CD4-positive, alpha-beta T cell treated with Interferon alpha-2 for 1 hour (primary cell): ENCODE measurements around the gene CD63.

Experiments used
- DNase-seq, 2 donors: peaks; one replicate each; pipeline ENCODE4 v3.0.0-alpha.2; 2020 to 2022

The CD63 gene

DNA sequence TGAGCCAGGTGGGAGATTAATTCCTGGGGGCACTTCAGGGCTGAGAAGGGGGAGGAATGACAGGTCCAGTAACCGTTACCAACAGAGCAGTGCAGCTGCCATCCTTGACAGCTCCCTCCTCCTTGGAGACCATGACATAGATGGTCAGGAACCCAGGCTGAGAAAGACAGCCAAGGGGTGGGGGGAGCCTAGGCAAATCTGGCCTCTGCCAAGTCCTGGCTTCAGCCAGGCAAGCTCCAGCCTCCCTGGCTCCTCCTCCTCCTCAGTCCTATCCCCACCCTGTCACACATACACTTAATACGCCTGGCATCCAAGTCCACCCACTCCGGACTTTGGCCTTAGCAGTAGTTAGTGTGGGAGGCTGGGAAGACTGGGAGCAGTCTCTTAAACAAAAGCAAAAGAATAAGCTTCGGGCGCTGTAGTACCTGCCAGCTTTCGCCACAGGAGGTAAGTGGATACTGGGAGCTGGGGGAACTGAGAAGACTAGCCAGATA lies 8.7 kb downstream of the CD63 start, which contains the start of gene RDH5:
RDH5 (plus strand) TSS at position 323 of the 494 bp plus-strand sequence. CDS start 792 bp downstream, outside the sequence.
- no peak for DNase-seq

DNA sequence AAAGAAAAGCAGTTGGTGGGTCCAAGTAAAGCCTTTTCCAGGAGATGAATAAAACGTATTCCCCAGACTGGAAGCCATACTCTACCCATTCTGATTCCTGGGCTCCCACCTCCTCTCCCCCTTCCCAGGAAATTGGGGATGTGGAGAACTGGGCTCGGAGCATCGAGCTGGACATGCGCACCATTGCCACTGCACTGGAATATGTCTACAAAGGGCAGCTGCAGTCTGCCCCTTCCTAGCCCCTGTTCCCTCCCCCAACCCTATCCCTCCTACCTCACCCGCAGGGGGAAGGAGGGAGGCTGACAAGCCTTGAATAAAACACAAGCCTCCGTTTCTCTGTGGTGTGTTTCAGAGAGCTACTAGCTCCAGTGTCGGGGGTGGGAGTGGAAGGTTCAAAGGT lies 9.4 kb downstream of the CD63 start:
- DNase-seq: no peak

DNA sequence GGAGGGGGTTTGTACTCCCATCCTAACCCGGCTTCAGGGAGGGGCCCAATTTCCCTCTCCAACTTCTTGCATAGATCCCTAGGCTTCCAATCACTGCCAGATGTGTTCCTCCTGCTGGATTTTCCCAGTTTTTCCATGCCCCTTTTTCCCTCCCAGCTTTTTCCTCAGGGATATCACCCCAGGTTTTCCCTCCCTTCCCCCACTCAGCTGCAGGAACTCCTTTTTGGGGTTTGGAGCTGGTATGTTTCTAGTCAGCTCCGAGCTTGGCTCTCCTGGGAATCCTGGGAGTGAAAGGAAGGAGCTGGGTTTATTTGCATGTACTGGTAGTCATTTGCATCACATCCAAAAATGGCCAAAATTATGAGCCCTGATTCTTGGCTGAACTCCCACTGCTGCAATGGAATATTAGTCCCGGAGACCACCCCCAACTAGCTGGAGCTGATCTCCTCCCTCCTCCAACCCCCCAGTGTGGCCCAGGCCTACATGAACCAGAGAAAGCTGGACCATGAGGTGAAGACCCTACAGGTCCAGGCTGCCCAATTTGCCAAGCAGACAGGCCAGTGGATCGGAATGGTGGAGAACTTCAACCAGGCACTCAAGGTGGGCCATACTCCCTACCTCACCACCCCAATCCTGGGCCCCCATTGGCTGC lies 10.1 kb downstream of the CD63 start:
- DNase-seq: no peak

DNA sequence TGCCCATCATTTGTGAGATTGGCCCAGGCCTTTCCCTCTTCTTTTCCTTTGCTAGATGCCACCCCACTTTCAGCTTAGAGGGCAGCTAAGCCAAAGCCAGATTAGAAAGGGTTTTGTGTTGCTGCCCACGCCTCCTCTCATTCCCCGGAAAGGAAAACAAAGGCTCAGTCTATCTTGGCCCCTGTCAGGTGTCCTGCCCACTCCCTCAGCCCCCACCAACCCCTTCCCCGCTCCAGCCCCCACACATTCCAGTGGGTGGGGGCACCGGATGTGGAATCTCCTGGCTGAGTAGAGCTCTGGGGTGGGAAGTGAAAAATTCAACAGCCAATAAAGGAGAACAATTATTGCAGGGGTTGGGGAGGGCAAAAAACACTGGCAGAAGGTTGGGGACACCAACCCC lies 10.8 kb downstream of the CD63 start:
- DNase-seq: no peak

DNA sequence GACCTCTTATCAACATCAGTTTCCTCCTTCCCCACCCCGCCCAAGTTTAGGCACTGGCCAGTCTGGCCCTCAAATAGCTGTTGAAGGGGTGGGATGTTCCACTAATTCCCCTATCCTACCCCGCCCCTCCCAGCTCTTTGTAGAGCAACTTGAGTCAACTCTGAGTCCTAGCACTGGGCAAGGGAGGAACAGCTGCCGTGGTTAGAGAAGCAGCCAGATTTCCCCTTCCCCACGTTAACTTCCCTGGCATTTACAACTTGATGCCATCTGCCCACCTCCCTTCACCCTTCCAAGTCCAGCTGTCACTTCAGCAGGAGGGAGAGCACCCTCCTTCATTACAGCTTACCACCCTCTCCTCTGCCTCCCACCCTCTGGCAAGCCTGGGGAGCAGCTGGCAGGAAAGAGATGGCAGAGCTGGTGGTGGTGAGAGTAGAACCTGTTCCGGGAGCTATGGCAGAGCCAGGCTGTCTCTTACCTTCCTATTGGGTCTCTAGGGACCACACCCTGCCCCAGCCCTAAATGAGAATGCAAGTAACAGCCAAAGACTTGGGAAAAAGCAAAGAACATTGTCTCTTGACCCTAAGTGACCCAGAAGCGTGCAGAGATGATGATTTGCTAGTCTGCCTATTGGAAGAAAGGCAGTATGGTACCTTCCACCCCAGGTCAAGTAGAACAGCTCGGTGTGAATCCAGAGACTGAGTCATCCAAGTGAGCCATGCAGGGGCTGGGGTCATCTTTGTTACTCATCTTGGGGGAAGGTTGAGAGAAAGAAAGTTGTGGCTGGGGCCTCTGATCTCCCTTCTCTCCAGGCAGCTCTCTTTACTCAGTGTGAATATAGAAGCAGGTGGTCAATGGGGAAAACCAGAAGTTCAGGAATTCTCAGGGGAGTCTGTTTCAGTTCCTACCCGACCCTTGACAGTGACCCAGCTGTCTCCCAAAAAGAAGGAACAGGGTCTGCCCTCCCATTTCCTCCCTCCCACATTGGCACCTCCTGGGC lies 11.5 kb downstream of the CD63 start:
- DNase-seq: no peak

DNA sequence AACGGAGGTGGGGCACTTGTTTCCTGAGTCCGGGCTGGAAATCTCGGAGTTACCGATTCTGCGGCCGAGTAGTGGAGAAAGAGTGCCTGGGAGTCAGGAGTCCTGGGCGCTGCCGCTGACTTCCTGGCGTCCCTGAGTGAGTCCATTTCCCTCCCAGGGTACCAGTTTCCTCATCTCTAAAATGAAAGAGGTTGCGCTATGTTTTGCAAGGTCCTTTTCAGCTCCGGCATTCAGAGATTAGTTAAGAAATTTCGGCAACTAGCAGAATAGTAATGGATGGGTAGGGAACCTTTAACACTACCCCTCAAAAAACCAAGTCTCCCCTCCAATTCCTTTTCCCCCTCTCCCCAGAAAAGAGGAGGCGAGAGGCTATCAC lies 12.2 kb downstream of the CD63 start:
- DNase-seq: no peak

DNA sequence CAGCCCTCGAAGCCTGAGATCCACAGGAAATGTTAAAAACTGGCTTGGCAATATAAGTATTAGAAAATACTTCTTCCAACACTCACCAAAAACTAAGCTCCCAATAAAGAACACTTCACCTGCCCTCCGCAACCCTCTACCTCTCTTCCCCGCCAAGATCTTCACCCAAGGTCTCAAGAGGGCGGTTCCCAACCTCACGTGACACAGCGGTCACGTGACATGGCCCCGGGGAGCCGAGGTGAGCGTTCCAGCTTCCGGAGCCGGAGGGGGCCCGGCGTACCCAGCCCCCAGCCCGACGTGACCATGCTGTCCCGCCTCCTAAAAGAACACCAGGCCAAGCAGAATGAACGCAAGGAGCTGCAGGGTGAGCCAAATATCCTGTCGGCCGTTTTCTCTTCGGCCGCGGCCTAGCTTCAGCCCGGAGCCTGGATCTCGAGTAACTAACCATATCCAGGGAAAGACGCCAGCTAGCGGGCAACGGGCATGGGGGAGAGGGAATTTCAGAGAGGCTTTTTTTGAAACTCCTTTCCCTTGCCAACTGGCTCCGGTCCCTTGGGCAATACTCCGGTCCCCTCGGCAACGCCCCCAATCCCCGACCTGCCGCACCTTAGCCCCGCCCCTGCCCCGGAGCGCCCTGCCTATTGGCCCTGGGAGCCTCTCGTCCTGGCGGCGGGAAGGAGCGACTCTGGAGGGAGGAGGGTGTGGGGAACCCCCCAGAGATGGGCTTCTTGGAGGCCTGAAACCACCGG lies 12.8 kb downstream of the CD63 start, which contains the start of gene BLOC1S1:
BLOC1S1 (plus strand) TSS at position 214 of the 749 bp plus-strand sequence; CDS start at position 220, 6 bp downstream.
- DNase-seq: peak; percentile 88 to 92

DNA sequence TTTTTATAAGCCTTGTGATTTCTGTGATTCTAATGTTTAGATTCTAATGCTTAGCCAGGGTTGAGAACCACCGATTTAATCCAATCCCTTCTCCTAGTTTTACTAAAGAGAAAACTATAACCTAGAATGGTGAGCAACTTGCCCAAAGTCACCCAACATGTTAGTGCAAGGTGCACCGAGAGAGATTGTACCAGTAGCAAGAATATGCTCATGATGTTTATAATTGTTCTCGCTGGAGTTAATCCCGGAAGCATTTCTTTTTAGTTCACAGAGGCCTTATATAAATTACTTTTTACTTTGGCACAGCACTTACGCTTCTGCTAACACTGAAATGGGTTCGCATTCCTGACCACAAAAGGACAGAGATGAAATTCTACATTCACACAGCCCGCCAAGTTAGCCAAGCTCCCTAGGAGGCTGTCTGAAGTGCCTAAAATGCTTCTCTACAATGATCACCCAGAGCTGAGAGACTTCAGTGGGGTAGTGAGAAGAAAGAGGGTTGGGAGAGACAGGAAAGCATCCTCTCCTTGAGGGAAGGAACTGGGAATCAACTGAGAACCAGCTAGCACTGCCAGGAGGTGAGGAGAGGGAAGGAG lies 13.5 kb downstream of the CD63 start:
- DNase-seq: no peak

DNA sequence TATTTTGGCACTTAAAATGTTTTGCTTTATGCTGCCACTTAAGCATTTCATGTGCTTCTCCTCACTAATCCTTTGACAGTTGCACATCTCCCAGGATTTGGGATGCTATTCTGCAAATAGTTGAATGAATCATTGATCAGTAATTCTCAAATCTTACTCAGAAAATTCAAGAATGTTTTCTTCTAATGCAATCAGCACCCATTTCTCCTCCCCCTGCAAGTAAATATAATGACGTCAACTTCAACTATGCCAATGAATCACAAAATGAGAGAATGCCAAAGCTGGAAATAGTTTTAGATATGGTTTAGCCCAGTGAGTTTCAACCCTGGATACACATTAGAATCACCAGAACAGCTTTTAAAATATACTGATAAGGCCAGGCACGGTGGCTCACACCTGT lies 15.1 kb downstream of the CD63 start:
- DNase-seq: no peak

DNA sequence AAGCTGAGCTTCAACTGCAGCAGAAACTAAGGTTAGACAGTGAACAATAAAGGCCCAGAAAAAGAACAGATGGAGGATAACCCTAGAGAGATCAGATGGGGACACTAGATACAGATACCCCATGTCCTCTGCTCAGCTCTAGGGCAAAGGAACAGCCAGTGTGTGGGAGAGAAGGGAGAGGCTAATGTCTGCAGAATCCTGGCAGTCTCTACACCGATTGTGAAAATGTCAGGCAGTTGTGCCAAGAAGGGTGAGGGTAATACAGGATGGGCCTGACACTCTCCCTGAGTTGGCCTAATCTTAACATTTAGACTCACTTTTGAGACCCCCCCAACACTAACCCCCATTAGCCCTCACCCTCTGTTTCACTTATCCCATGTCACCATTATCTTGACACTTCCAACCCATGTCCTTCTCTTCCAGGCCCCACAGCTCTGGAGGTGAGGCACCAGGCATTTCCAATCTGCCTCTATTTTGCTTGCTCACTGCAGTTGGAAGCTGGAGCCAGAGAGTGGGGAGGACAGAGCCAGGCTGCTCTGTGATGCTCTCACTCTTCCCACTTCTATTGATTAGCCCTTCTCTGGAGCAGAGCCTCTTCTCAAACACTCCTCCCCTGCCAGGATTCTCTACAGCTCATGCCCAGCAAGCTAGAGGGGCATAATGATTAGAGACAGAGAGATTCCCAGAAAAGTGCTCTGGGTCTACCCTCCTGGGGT lies 16.0 kb downstream of the CD63 start:
- no peak for DNase-seq

DNA sequence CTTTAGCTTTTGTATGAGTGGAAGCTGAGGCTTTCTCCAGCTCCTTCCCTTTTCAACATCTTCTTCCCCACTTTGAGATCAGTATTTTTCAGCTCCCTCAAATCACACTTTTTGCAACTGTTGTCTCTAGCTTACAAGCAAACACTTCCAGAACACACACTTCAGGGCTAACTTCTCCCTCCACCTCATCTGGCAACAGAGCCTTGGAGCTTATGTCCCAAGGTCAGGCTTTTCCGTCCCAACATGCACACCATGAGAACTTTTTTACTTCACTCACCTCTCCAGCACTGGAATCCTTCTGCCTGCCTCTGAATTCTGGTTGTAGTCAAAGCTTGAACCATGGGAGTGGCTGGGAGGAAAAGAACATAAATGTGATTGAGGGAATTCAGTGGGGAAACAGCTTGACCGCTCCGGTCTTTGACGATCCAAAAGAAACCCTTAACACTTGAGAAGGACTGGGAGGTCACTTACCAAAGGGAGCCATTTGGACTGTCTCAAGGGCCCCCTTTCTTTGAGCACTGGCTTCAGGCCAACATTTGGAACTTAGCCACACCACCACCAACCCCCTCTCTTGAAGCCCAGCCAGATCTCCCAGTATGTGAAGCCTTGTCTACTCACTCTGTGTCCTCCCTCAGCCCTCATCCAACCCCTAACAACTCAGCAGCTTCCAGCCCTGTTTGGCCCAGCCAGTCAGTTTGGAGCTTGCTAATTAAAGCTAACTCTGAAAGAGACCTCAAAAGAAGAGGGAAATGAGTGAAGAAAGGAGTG lies 16.8 kb downstream of the CD63 start:
- DNase-seq: no peak

DNA sequence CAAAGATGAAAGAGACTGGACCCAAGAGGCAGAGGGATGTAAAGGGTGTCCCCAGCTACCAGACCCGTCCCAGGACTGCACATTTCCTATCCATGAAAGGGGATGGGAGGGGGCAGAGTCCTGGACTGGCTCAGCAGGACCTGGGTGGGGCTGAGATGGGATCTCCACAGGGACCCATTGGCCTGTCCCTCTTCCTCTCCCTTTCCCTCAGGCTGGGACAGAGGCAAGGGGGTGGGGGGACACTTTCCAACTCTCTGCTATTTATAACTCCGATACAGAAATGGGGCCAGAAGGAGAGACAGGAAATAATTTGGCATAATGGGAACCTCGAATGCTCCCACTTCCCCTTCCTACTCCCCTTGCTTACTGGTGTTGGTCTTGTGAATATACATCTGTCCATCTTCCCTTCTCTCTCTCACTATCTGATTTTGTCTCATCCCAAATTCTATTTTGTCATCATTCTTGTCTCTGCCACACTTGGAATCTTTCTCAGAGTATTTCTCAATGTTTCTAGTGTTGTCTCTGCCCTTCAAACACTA lies 20.0 kb downstream of the CD63 start:
- no peak for DNase-seq

DNA sequence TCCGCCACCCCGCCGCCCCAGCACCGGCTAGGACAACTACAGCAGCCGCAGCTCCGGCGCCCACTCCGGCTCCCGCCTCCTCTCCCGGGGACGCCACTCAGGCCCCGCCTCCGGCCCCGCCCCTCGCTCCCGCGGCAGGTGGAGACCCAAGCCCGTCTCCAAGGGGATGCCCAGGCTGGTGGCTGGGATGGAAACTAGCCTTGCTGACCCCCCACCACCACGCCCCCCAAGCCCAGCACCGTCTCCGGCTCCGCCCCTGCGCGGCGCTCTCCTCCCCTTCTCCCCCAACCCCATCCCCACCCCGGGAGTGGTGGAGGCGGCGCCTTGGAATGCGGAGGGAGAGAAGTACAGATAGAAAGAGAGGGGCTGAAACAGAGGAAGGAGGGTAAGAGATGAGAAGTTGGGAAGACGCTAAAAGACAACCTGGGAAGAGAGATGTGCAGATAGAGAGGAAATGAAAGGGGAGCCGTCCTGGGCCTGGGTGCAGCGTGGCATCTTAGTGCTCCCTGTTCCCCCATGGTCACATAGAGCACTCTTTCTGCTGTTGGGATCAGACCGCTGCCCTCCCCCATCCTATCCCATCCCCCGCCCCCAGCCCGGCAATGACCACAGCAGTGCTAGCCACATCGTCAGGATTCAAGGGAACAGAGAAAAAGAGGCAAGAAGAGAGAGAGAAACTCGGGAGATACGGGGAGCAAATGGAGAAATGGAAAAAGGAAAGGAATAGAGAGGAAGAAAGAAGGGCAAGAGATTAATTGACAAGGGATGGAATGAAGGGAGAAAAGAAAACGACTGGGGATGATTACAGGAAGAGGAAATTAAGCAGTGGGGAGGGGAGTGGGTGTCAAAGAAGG lies 20.7 kb downstream of the CD63 start, which contains the start of gene ITGA7:
ITGA7 (minus strand) TSS at position 64 of the 854 bp plus-strand sequence. CDS start 222 bp downstream, outside the sequence.
- DNase-seq: peak; percentile 37 to 67

DNA sequence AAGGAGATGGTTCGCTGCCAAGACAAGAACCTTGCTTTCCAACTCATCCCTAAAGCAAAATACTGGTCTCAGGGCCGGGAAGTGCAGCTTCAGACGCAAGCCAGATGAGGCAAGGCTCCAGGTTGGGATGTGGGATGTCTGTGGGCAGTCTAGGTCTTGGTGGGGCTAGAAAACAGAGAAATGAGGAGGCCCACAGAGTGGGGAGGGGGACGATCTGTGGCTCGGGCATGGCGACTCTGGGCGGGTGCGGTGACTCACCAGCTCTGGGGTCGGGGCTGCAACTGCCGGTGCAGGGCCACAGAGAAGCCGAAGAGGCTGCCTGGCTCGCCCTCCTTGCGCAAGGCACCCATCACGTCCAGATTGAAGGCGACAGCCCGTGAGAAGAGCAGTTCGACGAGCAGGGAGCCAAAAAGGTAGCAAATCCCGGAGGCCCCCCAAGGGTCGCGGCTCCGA lies 21.6 kb downstream of the CD63 start:
- no peak for DNase-seq

DNA sequence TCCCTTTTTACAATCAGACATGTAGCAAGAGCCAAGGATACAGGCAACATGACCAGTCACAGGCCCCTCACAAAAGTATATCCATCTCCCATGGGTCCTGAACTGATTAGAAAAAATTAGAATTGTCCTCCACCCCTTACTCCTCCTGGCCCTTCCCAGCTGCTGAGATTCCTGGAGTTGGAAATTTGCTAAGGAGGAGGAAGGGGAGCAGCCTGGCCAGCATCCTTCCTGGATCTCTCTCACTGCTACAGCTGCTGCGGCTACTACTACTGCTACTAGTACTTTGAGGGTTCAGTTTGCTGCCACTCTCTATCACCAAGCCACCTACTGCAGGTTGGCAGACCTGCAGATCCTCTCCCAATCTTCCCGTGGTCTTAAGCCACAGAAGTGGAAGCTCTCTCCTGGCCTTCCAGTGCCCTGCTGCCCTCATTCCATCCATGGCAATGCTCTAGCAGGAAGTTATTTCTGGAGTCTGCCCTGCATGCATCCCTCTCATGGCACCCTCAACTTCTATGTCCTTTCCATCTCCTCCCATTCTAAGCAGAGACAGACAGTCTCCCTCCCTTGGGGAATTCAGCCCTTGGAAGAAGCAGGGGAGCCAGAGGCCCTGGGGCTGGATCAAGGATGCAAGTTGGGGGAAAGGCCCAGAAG lies 22.1 kb downstream of the CD63 start:
- DNase-seq: no peak

DNA sequence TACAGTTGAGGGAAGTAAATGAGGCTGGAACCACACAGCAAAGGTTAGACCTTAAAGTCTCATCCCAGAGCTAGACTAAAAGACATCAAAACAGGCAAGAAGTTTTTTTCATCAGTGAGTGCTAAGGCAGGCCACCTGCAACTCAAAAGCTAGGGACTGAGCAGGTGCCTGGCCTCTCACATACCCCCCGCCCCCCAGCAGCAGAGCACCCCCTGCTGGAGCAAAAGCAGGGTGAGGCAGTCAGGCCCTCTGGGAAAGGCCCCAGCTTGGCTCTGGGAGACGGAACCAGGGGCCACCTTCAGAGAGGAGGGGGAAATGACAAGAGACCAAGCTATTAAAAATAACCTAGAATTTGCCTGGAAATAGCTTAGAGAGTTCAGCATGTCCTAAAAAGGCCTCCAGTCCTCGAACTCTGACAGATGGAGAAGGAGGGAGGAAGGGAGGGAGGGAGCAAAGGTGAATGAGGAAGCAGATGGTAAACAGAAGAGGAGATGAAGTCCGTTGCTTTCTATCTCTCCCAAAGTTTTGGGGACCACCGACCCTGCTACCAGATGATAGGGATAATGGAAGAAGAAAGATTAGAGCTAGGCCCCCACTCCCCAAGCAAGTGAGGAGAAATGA lies 22.9 kb downstream of the CD63 start:
- no peak for DNase-seq

DNA sequence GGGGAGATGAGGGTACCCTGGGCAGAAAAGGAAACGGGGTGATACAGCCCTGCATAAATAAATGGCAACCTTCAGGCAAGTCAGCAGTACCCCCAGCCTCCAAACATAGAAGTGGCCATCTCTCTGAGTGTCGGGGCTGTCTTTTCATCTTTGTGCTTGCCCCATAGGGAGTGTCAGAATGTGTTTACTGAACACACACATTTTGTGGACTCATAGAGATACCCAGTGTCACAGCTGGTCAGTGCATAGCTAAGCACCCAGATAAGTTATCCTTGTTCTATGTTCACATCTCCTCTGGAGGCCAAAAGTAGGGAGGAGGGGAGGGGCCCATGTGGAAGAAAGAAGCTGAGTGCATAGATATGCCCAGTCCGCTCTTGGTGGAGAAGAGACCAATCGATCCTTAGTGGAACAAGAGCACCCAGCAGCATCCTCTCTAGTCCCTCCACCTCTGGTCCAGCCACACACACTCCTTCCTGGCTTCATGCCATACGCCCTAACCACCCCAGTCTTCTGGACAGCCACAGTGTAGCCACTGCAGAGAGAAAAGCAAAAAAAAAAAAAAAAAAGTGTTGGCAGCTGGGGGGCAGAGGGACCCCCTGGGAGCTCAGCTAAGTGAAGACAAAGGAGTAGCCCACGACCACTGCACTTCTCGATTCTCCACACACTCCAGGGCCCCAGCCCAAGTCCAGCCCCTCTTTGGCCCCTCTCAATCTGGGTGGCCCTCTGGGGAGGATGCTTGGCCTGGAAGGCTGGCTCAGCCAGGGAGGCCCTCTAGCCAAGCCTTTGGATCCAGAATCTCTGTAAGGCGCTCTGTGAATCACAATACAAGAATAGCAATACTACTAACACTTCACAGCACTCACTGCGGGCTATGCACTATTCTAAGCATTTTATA lies 23.7 kb downstream of the CD63 start:
- no peak for DNase-seq
